DMS79 (cell line): Measurements from ENCODE around the gene CABYR.
"Not testable (repeated sequence)": the region's sequence is repeated elsewhere in the genome, so short reads cannot be mapped to it uniquely, and the experiment has no call there.

Experiments
- DNase-seq: peaks from one replicate; lab custom pipeline; 2025; lab: John Stamatoyannopoulos, UW

CABYR gene

DNA sequence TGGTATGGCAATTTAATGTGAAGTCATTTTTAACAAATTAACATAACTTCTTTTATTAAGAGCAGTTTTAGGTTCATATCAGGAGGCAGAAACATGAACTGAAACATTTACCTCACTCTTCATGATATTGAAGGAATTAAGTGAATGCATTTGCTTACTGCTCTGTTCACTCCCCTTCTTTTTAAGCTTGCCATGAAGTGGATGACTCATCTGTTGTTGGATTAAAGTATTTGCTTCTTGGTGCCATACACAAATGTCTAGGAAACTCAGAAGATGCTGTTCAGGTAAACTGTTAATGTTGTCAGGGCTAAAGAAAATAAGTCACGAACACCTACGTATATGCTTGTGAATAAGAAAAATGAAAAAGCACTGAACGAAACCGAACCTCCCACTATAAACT is 10.2 kb upstream of the CABYR start:
- no peak for DNase-seq

DNA sequence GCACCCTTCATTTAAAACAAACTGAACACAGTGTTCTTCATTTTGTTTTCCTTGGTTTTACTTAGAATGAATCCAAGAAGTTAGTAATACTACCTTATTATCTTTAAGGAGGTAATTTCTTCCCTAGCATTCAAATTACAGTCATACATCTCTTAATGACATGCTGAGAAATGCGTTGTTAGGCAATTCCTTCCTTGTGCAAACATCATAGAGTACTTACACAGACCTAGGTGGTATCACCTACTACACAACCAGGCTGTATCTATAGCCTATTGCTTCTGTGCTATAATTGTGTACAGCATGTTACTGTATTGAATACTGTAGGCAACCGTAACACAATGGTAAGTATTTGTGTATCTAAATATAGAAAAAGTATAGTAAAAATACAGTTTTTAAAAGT is 8.4 kb upstream of the CABYR start:
- no peak for DNase-seq

DNA sequence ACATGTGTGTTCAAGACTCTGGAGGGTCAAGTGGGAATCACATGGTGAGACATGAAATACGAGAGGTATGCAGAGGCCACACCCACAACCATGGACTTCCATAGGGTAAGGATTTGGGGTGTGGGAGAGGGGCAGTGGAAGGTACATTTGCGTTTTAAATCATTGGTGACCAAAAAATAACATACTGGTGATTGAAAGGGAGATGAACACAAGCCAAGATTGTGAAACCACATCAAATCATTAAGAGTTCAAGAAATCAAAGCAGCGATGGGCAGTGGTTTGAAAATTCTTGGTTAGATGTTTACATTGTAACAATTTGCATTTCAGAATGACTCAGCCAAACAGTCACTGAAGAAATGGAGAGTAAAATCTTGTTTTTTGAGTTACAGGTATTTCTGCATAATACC is 1.9 kb upstream of the CABYR start:
- no peak for DNase-seq

DNA sequence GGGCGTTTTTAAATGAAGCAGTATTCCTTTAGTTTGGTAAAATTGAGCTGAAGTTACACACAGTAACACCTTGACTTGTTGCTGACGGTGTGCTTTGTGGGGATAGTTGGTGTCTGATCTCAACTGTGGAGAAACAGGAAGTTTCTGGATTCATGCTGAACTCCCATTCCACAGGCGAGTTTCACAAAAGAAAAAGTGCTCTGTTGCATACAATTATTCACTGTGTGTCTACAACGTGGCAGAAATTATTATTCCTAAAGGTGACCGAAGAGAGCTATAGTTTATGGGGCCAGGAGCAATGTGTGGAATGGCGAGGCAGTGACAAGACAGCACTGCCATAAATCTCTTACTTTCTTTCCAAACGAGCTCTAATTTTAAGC is 463 bp upstream of the CABYR start:
- no peak for DNase-seq

DNA sequence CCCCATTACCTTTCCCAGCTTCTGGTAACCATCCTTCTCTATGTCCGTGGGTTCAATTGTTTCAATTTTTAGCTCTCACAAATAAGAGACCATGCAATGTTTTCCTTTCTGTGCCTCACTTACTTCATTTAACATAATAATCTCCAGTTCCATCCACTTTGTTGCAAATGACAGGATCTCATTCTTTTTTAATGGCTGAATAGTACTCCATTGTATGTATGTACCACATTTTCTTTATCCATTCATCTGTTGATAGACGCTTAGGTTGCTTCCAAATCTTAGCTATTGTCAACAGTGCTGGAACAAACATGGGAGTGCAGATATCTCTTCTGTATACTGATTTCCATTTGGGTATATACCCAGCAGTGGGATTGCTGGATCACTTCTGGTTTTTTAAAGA is 1.8 kb downstream of the CABYR start:
- DNase-seq, result no peak

DNA sequence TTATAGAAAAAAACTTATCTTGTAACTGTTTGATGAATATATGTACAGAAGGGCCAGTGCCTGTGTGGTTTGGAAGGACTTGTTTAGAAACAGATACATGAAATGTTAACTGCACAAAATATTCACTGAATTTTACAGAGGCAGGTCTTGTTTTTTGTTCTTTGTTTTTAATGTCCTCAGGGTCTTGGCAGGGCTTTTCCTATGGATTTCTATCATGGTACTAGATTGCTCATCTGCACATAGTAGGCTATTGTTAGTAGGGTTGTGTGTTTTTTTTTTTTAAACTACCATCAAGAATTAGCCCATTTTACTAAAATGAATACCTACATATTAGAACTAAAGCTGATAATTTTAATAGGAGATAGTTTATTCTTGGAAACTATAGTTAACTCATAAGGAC is 3.5 kb downstream of the CABYR start:
- DNase-seq, result no peak

DNA sequence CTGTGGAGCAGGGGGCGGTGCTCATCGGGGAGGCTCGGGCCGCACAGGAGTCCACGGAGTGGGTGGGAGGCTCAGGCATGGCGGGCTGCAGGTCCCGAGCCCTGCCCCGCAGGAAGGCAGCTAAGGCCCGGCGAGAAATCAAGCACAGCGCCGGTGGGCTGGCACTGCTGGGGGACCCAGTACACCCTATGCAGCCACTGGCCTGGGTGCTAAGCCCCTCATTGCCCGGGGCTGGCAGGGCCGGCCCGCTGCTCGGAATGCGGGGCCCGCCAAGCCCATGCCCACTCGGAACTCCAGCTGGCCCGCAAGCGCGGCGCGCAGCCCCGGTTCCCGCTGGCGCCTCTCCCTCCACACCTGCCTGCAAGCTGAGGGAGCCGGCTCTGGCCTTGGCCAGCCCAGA is 10.7 kb downstream of the CABYR start:
- DNase-seq, result not testable (repeated sequence)

DNA sequence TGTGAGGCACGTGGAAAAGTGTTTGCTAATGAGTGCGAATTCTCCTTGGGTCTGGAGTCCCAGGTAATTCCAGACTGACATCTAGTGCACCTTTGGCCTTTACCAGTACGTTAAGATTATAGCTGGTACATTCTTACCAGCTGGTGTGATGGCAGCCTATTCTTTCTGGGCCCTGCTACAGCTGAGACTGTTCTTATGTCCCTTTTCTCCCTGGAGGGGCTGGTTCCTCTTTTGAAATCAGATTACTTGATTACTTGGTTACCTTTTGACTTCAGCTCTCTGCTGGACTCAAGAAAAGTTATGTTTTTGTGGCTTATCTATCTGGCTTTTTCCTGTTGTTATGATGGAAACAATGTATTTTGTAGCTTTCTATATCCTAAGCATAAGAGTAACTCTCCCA is 14.5 kb downstream of the CABYR start:
- no peak for DNase-seq

DNA sequence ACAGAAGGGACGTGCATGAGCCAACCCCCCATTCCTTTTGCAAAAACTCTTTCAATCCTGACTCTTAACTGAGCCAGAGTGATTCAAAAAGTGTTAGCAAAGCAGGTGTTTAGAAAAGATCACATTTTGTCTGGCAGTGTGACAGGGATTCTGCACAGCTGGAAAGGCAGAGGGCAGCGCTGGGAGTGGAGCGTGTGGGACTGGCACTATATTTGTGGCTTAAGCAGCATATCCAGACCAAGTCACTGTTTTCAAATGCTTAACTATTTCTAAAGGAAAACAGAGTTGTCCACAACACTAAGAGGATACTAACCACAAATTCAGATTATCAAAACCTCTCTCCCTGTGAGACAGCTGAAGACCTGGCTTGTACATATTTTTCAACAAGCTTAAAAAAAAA is 19.0 kb downstream of the CABYR start:
- DNase-seq, result no peak

DNA sequence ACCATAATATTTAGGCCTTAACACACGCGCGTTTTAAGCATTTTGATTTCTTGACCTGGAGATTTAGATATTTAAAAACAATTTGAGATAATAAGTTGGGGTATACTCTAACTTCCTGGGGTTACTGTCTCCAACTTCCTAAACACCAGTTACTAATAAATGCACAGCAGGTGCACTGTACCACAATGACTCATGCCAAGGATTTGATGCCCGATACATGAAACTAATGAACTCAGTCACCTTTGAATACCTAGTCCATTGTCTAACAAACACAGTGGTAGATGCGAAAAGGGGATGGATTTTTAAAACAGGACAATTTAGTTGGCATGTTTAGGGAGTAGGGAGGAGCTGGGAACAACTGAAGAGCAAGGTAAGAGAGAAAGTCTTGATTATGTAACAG is 21.2 kb downstream of the CABYR start:
- no peak for DNase-seq

DNA sequence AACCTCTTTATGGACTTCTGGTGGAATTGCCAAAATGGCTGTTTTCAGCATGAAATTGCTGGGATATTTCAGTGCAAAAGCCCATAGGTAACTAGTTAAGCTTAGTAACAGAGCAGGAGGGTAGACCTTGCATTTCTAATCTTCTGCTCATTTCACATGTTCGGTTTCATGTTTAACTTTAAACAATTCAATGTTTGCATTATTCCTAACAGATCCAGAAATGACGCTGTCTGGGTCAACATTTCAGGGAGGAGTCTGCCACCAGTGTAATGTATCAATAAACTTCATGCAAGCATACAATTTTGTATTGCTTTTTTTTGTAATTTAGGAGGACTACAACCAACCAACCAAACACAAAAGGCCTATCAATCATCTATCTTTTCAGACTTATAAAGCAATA is 22.4 kb downstream of the CABYR start:
- no peak for DNase-seq

DNA sequence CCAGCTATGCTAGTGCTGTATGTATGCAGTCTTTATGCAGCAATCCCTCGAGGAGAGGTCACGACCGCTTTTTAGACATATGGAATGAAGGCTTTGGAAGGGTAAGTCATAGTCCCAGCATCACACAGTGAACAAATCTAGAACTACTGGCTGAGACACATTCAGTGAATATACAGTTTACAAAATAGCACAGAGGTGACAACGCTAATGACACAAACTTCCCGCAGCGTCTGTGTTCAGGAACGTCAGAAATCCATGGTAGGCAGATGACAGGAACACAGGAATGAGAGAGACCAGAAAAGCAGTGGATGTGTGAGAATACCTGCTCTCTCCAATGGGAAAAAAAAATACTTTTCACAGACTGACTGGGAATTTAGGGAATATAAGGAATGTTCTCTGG is 29.6 kb downstream of the CABYR start:
- no peak for DNase-seq

DNA sequence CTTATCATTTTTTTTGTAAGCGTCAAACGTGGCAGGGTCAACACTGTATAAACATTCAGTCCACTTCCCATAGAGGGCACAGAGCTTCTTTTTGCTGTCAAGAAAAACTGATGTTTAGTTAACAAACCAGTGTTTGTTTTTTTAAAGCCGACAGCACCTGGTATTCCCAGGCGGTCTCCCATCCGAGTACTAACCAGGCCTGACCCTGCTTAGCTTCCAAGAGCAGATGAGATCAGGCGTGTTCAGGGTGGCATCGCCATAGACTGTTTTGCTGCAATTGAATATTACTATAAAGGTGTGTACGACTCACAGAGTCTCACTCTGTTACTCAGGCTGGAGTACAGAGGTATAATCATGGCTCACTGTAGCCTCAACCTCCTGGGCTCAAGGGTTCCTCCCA is 31.5 kb downstream of the CABYR start:
- DNase-seq, result no peak

DNA sequence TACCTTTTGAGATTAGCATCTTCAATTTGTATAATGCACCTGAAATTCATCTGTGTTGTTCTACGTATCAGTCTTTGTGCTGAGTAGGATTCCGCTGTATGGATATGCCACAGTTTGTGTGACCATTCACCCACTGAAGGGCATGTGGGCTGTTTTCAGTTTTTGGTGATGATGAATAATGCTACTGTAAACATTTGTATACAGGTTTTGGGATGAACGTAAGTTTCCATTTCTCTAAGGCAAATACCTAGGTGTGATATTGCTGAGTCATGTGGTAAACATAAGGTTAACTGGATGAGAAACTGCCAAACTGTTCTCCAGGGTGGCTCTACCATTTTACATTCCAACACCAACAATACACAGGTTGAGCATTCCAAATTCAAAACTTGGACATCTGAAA is 35.1 kb downstream of the CABYR start:
- no peak for DNase-seq

DNA sequence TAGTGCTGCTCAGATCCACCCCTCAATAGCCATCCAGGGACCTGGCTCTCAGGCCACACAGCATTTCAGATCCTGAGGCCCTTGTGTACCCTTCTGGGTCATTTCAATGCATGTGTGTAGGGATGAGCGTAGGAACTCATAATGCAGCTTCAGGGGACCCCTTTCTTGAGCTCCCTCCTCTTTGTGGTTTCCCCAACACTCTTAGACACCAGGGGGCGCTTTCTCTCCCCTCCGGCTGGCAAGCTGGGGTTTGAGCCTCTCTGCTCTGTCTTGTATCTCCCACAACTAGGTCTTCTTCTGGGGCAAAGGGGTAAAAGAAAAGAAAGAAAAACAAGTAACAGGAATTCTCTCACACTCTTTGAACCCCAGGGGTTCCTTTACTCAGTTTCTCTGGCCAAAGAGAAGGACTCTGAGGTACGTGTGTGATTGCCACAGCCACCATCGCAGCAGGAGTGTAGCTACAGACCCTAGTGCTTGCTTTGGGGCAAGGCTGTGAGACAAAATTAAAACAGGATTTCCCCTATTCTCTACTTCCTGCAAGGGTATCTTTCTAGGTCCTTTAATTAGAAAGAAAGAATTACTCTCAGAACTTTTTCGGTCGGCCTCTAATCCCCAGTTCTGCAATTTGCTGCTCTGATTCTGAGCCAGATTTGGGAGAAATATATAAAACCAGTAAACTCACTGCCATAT is 38.0 kb downstream of the CABYR start:
- no peak for DNase-seq

DNA sequence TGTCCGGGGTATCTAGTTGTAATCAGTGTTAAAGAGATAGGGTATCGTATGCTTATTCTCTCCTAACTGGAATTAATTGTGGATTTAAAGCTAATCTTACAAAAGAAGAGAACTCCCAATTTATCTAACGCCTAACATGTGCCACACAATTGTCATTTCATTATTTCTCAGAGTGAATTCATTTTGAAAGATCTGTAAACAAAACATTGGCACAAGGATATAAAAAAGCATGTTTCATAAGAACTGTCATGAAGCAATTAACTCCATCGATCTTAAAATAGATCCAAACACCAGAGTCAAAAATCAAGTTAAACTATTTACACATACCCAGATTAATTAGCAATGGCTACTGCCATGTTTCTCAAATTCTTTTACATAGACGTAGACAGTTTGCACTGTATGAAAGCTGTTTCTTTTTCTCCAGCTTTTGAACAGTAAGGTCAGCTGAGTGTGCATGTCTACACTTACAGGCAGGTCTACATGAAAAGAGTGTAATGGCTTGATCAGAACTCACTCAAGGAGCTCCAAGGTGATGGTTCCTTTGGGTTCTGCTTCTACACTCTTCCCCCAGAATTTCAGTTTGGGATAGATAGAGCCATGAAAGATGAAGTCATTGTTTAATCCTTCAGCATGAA is 38.8 kb downstream of the CABYR start:
- DNase-seq, result no peak

DNA sequence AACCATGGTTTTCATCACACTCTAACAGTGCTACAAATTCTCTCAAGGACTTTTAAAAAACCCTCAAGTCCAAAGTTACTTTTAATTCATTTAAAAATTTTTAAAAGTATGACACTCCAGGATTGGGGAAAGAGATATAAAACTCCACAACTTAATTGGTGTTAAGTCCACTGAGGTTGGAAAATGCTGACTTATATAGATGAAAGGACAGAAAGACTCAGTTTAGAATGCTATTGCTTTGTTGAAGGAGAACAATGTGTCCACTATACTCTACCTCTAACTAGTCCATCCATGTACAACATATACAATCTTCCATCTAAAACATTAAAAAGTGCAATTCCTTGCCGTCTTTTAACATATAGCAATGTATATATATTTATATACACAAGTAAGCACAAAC is 41.2 kb downstream of the CABYR start:
- DNase-seq, result no peak

DNA sequence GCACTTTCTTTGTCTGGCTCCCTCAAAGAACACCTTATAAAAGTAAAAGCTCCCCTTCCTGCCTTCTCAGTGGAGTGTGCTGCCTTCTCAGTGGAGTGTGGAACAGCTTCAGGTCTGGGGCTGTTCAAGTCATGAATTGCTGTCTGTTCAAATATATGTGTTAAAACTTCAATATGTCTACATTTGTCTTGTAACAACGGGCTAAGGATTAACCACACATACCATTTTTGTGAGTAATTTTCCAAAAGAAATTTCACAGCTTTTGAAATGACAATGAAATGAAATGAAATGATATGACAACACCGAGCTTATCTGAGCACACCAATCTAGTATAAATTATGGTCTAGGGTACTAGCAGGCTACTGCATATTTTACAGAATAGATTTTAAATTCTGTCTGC is 42.9 kb downstream of the CABYR start:
- DNase-seq, result no peak

DNA sequence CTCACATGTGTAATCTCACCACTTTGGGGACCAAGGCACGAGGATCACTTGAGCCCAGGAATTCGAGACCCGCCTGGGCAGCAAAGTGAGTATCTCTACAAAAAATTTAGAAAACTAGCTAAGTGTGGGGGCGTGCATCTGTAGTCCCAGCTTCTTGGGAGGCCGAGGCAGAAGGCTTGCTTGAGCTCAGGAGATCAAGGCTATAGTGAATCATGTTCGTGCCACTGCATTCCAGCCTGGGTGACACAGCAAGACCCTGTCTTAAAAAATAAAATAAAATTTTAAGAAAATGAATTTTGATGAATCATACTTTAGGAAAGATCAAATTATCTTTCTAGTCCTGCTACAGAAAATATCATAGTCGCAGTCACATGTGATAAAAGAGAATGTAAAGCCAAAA is 46.9 kb downstream of the CABYR start:
- DNase-seq, result no peak

DNA sequence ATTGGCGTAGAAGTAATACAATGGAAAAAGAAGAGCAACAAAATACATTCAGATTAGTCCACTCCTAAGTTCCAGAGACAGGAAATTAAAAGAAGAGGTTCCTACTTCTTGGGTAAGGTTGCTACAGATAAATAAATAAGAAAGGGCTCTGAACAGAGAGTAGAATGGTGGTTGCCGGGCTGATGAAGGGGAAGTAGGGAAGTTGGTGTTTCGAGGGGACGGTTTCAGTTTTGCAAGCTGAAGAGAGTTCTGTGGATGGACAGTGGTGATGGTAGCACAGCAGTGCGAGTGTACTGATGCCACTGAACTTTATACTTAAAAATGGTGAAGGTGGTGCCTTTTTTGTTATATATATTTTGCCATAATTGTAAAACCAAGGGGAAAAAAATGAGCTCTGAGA is 48.2 kb downstream of the CABYR start:
- no peak for DNase-seq

DNA sequence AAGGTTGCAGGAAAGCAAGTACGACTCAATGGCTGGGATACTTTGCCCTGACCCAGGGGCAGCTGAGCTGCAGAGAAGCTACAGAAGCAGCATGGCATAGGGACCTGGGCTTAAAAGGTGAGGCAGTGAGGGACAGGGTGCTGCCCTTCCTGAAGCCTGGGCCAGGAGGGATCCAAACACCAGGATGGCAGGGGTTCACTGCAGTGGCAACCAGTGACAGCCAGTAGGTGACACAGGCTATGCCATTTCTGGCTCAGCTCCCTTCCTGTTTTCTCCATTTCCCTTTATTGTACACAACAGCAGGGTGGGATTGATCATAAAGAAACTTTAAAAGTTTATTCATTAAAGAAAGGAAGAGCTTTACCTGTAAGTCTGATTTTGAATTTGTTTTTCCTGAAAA is 48.8 kb downstream of the CABYR start:
- DNase-seq, result no peak

DNA sequence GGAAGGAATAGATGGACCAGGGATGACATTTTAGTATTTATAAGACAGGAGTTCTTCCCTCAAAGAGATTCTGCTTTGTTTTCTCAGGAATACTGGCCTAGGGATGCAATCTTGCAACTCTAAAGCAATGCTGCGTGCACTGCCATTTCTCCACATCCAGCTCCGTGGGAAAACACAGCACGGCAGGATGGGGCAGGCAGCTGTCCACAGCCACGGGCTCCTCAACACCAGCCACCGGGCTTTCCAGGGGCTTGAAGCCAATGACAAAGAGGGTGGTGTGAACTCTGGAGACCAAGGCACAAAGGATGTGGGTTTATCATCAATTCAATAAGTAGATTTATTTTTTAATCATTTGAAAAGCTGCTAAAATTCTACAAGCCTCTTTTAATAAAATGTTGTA is 49.3 kb downstream of the CABYR start:
- no peak for DNase-seq

DNA sequence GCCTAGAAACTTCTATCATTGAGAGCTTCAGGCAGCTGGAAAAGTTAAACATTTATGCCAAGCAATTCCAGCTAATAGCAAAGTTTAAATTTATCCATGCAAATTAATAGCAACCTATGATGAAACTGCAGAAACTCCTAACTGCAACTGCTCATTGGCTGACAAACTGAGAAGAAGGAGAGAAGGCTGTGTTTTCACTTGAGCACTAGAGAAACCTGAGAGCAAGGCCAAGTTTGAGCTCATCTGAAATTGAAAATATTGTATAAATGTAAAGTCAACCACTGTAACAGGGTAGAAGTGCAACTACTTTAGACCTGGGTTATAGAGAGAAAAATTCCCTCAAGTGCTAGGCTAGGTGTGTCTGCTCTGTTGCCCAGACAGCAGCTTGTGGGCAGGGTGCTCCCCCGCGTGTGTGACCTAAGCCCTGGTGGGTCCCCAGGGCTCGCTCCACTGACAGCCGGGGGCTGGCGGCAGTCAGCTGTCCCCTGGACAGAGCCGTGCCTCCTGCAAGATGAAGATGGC is 50.2 kb downstream of the CABYR start:
- DNase-seq, result no peak
